ENCODE measurements around the gene PLVAP. TPM values are rescaled to one million over a fixed set of nuclear protein-coding genes. Genes with fewer than 3 reads are reported as not detected.

PLVAP gene
- total RNA-seq, 4 donors from 2014 or later: 11.7 to 96.5 (median 50.2) TPM

- WGBS, 2 donors: 55% methylated on average over 11 of the region's 11 CpGs
Observed at GRCh38 chr19:17311455-17312188, 65.5 kb downstream of the PLVAP start.

GRCh38 chr19:17309965-17310461, 67.1 kb downstream of the PLVAP start:
- WGBS, 2 donors: 5 to 8% methylated on average over 15 to 23 of the region's 23 CpGs
- intact Hi-C loops (cut with DNase I; ENCODE audit: low total_unique reads): no loop called here
- no peak for TF ChIP-seq CTCF (IDR thresholded peaks at IDR 0.05)
- TF ChIP-seq POLR2A (IDR thresholded peaks at IDR 0.05): no peak
- H3K4me3 ChIP-seq (ENCODE audit: low read depth, poor library complexity, severe bottlenecking): peak overlapping the region; percentile 97
- no peak for DNase-seq (ENCODE audit: low spot score in 2 of 2)

More at GRCh38 chr19:17311455-17312188, 65.5 kb downstream of the PLVAP start:
- H3K4me3 ChIP-seq (ENCODE audit: low read depth, poor library complexity, severe bottlenecking): no peak overlapping the region
- intact Hi-C loops (cut with DNase I; ENCODE audit: low total_unique reads): no loop called here
- no peak for DNase-seq (ENCODE audit: low spot score in 2 of 2)
- TF ChIP-seq CTCF (IDR thresholded peaks at IDR 0.05) (no peak), POLR2A (IDR thresholded peaks at IDR 0.05) (no peak)

- intact Hi-C loops (cut with DNase I; ENCODE audit: low total_unique reads): no loop called here
- peak; percentile 100 for DNase-seq (ENCODE audit: low spot score in 2 of 2)
- WGBS, 2 donors: 0% methylated on average over 42 to 45 of the region's 46 CpGs
- TF ChIP-seq CTCF (IDR thresholded peaks at IDR 0.05): no peak
- no peak for TF ChIP-seq POLR2A (IDR thresholded peaks at IDR 0.05)
- peak within 1 kb of the TSS; percentile 97 for H3K4me3 ChIP-seq (ENCODE audit: low read depth, poor library complexity, severe bottlenecking)
Observed at GRCh38 chr19:17309198-17309964, 67.8 kb downstream of the PLVAP start, which contains the start of gene DDA1. Gene DDA1, plus strand, starts transcription at chr19:17309563. Its CDS starts 92 bp downstream, at chr19:17309655.

- H3K4me3 ChIP-seq (ENCODE audit: low read depth, poor library complexity, severe bottlenecking): no peak overlapping the region
- no peak for TF ChIP-seq CTCF (IDR thresholded peaks at IDR 0.05)
- TF ChIP-seq POLR2A (IDR thresholded peaks at IDR 0.05): no peak
- intact Hi-C loops (cut with DNase I; ENCODE audit: low total_unique reads): no loop called here
- DNase-seq (ENCODE audit: low spot score in 2 of 2): no peak
- WGBS, 2 donors: 84% methylated on average over 8 of the region's 8 CpGs
Observed at GRCh38 chr19:17307876-17308377, 69.2 kb downstream of the PLVAP start.

- TF ChIP-seq POLR2A (IDR thresholded peaks at IDR 0.05): no peak
- TF ChIP-seq CTCF (IDR thresholded peaks at IDR 0.05): no peak
- DNase-seq (ENCODE audit: low spot score in 2 of 2): no peak
- intact Hi-C loops (cut with DNase I; ENCODE audit: low total_unique reads): no loop called here
- 6 to 7% methylated on average over 18 to 25 of the region's 28 CpGs for WGBS, 2 donors
- peak overlapping the region; percentile 57 for H3K4me3 ChIP-seq (ENCODE audit: low read depth, poor library complexity, severe bottlenecking)
Observed at GRCh38 chr19:17306285-17306714, 70.8 kb downstream of the PLVAP start.

Data from lower leg skin (tissue), 4 donors.